ENCODE measurements around the gene C17orf113.

The C17orf113 gene

GRCh38 chr17:42050393-42051012, at the start of gene C17orf113:
TSS of gene C17orf113 (minus strand) at chr17:42050601. CDS start at chr17:42043376, 7,225 bp downstream.
- DNase-seq = peak; percentile 37

- DNase-seq = no peak
These were observed 48.5 kb upstream of the C17orf113 start for GRCh38 chr17:42098730-42099399.

GRCh38 chr17:42097691-42098631, 47.6 kb upstream of the C17orf113 start, which contains the start of gene ZNF385C:
TSS of gene ZNF385C (minus strand) at chr17:42098473. CDS start at chr17:42063056, 35,417 bp downstream.
- DNase-seq = peak; percentile 8

GRCh38 chr17:42096360-42097111, 46.1 kb upstream of the C17orf113 start:
- no peak for DNase-seq

GRCh38 chr17:42094375-42095069, 44.1 kb upstream of the C17orf113 start:
- no peak for DNase-seq

DNA sequence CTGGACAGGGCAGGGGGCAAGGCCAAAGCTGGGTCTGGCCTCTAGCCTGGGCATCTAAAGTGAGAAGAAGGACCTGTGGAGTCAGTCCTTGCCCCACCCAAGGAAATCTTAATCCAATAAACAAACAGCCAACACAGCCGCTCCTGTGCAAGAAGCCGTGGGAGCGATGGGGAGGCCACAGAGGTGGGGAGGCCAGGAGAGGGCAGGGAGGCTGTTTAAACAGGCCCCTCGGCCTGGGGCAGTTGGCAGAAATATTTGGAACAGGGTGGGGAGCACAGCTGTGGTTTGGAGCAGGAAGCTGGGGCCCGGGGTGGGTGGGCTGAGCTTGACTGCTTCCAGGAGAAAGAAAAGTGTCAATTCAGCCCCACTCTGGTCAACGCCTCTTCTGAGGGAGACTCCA, 42.5 kb upstream of the C17orf113 start:
- DNase-seq = no peak

- DNase-seq = no peak
These were observed 40.8 kb upstream of the C17orf113 start for GRCh38 chr17:42090964-42091790.

GRCh38 chr17:42088736-42089135, 38.3 kb upstream of the C17orf113 start:
- no peak for DNase-seq

DNA sequence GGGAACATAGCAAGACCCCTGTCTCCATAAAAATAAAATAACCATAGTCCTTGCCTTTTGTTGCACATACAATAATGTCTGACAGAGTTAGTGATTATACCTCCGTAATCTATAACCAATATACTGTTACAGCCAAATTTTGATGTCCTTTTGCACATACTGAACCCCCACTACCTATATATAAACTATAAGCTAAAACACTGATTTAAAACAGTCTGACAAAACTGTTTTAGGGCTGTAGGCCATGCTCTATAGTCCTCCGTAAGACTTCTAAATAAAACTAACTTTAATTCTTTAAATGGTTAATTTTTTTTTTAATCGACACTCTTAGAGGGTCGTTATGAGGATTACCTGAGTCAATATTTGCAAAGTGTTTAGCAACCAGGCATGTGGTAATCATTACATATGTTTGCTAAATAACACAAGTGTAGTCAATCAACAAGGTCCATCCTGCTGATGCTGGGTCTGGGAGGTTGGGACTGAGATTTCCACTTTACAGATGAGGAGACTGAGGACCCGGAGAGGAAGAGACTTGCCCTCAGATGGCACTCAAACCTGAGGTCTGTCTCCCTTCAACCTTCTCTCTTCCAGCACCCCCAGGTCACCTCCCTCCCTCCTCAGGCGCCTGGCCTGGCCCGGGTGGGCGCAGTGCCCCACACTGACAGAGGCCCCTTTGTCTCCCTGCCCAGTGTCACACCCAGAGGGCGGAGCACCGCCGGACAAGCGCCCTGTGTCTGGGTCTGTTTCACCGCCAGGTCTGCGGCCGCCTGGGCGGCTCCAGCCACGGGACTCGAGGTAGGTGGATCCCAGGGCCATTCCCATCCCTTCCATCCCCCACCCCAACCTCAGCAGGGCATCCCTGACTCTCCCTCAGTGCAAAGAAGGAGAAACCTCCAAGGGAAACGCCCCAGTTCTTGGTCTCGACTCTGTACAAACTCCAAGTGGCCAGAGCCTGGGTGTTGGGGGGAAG, 37.6 kb upstream of the C17orf113 start:
- DNase-seq = no peak

DNA sequence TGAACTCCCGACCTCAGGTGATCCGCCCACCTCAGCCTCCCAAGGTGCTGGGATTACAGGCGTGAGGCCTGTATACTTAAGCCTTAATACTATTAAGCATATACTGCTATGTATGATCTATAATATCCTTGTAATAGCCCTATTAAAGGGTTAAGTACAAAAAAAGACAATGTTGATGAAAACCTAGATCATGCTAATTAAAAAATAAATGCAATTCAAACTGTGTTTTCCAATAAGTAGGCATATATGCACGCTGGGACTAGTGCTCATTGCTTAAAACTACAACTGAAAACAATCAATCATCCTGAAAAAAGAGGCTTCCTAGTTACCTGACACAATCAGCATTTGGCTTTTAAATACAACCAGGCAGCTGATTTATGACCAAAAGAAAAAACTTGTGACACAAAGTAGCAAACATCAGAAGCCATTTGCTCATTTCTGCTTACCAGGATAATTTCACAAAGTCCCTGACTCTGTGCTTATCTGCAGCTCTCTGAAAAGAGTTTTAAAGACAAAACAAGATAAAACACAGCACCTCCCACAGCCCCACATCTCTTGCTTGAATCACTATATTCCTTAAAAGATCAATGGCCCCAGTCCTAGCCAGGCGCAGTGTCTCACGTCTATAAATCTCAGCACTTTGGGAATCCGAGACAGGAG, 36.8 kb upstream of the C17orf113 start:
- no peak for DNase-seq

DNA sequence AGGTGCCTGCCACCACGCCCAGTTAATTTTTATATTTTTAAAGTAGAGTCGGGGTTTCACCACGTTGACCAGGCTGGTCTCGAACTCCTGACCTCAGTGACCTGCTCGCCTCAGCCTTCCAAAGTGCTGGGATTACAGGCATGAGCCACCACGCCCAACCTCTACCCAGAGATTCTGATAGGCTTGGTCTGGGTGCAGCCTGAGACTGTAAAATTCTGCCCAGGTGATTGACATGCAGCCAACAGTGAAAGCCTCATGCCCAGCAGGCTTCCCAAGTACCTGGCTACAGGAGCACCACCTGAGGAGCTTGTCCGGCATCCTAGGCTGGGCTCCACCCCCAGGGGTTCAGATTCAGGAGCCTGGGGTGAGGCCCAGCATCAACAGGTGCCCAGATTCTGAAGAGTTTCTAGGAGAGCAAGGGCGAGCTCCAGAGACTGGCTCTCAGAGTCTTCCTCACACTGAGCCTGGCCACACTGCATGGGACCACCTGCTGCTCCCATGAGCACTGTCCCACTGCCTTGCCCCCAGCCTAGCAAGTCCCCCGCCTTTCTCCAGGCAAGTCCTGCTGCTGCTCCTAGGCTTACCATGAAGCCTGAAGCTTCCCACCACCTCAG, 31.2 kb upstream of the C17orf113 start:
- DNase-seq = no peak

- no peak for DNase-seq
These were observed 29.1 kb upstream of the C17orf113 start for GRCh38 chr17:42079541-42079940.

DNA sequence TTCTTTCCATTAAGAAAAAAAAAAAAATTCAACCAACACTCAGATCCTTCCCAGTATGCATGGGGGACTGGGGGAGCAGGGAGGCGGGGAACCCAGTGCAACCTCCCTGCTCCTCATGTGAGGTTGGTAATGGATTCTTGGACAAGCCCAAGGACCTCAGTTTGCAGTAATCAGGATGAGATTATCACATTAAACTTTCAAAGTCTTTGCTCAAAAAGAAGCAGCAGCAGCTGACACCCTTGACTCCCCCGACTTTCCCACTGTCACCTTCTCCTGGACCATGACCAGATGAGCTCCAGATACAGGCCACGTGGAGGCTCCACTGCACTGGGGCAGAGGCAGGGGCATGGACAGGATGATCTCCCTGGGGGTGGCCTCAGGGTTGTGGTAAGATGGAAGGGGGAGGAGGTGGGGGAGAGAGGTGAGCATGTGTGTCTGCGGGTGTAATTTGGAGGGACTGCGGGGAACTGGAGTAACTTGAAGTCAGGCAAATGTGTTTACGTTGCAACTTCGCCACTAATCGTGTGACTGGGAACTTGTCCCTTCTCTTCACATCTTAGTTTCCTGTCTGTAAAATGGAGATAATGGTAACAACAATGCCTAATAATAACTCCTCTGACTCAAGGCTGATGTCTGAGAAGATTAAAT, 28.1 kb upstream of the C17orf113 start:
- DNase-seq = no peak

DNA sequence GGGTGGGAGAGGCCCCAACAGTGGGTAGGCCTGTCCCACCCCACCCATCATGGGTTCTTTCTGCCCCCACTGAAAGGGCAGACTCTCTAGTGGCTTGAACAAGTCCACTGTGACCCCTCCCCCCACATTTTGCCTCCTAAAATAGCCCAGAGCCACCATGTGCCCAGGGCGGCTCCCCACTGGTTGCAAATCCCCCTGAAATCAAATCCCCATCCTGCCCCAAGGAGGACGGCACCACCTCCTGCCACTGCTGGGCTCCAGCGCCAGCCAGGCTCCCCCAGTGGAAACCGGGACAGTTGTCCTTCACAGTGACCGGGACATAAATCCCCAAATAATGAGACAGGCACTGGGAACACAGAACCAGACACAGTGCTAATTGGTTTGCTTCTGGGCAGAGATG, 27.4 kb upstream of the C17orf113 start:
- no peak for DNase-seq

- no peak for DNase-seq
These were observed 26.6 kb upstream of the C17orf113 start for GRCh38 chr17:42076797-42077559.

GRCh38 chr17:42075789-42076188, 25.4 kb upstream of the C17orf113 start:
- no peak for DNase-seq
